SH-SY5Y (cell line): ENCODE results near the gene BTBD9.

ENCODE experiments used
- GATA2 ChIP-seq: IDR thresholded peaks from 2 replicates; pipeline ENCODE4 v1.6.1; 2011; ENCODE audit warnings: mild to moderate bottlenecking, low read depth, low read length
- GATA3 ChIP-seq: IDR thresholded peaks from 2 replicates; pipeline ENCODE4 v1.6.1; 2011; ENCODE audit warnings: low read depth, mild to moderate bottlenecking, low read length, moderate library complexity

DNA sequence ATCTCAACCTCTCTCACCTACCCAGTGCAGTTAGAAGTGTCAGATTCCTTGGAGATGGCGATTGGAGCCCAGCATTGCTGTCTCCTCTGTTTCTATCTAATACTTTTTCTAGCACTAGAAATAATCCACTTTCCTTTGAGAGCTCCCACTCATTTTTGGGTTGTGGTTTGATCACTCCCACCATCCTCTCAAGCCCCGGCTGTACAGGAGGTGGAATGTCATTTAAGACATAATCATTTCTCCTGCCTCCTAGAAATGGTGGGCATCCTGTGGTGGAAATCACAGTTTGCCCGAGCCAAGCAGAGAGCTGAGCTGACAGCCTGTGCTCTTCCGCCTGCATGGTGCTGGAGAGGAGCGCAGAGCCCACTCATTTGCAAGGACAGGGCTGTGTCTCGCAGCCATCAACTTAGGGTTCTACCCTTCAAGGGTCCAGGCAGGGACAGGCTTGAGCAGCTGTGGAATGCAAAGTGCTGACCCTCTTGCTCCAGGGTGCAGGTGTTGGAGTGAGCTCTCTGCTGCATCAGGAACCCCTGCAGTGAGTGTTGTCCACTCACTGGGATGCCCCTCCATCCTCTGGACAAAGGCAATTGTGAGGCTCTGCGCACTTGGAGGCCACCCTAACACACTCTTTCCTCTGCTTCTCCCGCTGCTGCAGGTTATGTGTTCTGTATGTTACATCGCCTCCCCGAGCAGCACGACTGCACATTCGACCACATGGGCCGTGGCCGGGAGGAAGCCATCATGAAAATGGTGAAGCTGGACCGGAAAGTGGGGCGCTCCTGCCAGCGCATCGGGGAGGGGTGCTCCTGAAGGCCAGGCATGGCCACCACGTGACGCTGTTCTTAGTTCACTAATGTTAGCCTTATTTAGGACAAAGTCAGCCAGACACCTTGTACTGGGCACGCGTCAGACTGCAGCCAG is 487.9 kb downstream of the BTBD9 start:
- TF ChIP-seq GATA2 (no peak), GATA3 (no peak)
